ENCODE data around the gene FCN2.

DNA sequence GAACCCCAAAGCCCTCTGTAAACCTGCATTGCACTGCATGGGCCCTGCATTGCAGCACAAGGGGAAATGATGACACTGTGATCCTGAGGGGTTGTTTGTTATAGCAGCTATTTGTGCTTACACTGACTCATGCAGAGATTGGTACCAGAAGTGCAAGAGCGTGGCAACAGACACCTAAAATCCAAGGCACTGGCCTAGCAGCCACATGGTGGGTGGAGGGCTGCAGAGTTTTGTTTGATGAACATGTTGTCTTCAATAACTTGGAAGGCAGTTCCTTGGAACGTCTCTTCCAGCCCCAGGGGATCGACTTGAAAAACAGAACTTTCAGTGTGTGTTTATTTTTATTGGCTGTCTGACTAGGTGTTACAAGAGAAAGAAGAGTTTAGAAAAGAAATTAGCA, 14.5 kb downstream of the FCN2 start:
- TF ChIP-seq, protein P1, sequence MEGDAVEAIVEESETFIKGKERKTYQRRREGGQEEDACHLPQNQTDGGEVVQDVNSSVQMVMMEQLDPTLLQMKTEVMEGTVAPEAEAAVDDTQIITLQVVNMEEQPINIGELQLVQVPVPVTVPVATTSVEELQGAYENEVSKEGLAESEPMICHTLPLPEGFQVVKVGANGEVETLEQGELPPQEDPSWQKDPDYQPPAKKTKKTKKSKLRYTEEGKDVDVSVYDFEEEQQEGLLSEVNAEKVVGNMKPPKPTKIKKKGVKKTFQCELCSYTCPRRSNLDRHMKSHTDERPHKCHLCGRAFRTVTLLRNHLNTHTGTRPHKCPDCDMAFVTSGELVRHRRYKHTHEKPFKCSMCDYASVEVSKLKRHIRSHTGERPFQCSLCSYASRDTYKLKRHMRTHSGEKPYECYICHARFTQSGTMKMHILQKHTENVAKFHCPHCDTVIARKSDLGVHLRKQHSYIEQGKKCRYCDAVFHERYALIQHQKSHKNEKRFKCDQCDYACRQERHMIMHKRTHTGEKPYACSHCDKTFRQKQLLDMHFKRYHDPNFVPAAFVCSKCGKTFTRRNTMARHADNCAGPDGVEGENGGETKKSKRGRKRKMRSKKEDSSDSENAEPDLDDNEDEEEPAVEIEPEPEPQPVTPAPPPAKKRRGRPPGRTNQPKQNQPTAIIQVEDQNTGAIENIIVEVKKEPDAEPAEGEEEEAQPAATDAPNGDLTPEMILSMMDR (IDR thresholded peaks at IDR 0.05) = no peak
- no peak for TF ChIP-seq POLR2A (IDR thresholded peaks at IDR 0.05)
